K562 (cell line): ENCODE measurements around the gene OST4. TPM values are rescaled to one million over a fixed set of nuclear protein-coding genes. Genes with fewer than 3 reads are reported as not detected.

Experiments
- BDP1 ChIP-seq: IDR thresholded peaks from 3 replicates; pipeline ENCODE4 v1.6.1; 2011; ENCODE audit not compliant: insufficient read length, insufficient read depth
- CBFA2T2 ChIP-seq: fragments of 450-650 bp; conservative IDR thresholded peaks from 2 replicates; pipeline ENCODE4 v1.6.1; 2017; ENCODE audit warnings: mild to moderate bottlenecking
- ZNF316 ChIP-seq: fragments of 450-650 bp; IDR thresholded peaks from 2 replicates; pipeline ENCODE4 v1.6.1; 2016
- polyA plus RNA-seq, 8 experiments: library from polyadenylated mRNA; depleted of rRNA in 4 of 8; stranded (reverse) in 5 of 8; unstranded in 3 of 8; fragments of >200 nt; fragmentation: Nextera tagmentation in 2 of 8; fragmentation: Illumina TruSeq in 1 of 8; extraction: Ambion mirVana in 2 of 8; extraction: Trizol in 1 of 8; gene quantifications; 2 replicates each; pipeline versions ENCODE4 v1.2.1 to v1.2.3, GENCODE V29; 2011 to 2014; ENCODE audit warnings: inconsistent platforms in 1 of 8, missing spikeins in 1 of 8
- total RNA-seq, 7 experiments: library from RNA; depleted of rRNA in 6 of 7; stranded (reverse); fragments of >200 nt in 6 of 7; fragmentation: Illumina TruSeq in 2 of 7; extraction: Trizol in 2 of 7; gene quantifications; 2 replicates each; pipeline versions ENCODE4 v1.2.1 to v1.2.3, GENCODE V29; 2011 to 2021; ENCODE audit warnings: low replicate concordance in 1 of 7
- TF ChIP-seq, protein P1 (sequence below): IDR thresholded peaks from 3 replicates; pipeline ENCODE4 v1.6.1; 2011; ENCODE audit warnings: borderline replicate concordance, mild to moderate bottlenecking, moderate library complexity; ENCODE audit not compliant: insufficient read length; ENCODE audit errors: extremely low read depth
- TF ChIP-seq, protein P2 (sequence below), 2 experiments: fragments of 450-650 bp; conservative IDR thresholded peaks; 2 replicates each; pipeline ENCODE4 v1.6.1; 2017; ENCODE audit warnings: mild to moderate bottlenecking in 2 of 2, moderate library complexity in 2 of 2

OST4 gene
- total and polyA plus RNA-seq, 9 of the 15 experiments (the other 6 are each of a cell fraction or from before 2014, with no cell fraction given) = 186 to 1,155 (median 355) TPM

DNA sequence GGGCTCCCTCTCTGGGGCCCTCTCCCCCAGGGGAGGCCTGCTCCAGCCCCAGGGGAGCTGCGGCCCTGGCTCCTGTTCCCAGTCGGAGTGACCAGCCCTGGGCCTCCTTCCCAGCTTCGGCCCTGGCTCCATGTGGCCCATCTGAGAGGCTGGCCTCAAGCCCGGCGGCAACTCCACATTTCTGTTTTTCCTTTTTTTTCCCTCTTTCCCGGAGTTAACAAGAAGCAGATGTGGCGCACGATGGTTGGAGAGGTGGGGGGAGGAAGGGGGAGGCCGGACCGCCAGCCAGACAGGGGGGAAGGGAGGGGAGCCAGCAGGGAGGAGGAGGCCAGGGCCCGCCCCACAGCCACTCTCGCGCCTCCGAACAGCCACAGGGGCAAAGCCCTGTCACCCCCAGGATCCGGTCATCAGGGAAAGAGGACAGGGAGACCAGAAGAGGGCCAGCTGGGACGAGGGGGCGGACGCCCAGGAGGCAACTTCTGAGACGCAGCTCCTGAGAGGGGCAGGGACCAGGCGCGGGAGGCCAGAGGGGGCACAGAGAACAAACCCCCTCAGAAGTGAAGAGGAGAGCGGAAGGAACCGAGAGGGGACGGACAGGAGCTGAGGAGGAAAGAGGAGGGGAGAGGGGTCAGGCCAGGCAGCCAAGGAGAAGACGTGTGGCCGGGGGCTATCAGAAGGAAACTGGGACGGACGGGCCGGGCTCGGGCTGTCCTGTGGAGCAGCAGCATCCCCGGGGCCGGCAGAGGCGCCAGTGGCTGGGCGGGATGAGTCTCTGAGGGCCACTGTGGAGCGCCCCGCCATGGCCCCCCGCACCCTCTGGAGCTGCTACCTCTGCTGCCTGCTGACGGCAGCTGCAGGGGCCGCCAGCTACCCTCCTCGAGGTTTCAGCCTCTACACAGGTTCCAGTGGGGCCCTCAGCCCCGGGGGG, 7.1 kb upstream of the OST4 start, which contains the start of gene EMILIN1 (continued):
- TF ChIP-seq, protein P1, sequence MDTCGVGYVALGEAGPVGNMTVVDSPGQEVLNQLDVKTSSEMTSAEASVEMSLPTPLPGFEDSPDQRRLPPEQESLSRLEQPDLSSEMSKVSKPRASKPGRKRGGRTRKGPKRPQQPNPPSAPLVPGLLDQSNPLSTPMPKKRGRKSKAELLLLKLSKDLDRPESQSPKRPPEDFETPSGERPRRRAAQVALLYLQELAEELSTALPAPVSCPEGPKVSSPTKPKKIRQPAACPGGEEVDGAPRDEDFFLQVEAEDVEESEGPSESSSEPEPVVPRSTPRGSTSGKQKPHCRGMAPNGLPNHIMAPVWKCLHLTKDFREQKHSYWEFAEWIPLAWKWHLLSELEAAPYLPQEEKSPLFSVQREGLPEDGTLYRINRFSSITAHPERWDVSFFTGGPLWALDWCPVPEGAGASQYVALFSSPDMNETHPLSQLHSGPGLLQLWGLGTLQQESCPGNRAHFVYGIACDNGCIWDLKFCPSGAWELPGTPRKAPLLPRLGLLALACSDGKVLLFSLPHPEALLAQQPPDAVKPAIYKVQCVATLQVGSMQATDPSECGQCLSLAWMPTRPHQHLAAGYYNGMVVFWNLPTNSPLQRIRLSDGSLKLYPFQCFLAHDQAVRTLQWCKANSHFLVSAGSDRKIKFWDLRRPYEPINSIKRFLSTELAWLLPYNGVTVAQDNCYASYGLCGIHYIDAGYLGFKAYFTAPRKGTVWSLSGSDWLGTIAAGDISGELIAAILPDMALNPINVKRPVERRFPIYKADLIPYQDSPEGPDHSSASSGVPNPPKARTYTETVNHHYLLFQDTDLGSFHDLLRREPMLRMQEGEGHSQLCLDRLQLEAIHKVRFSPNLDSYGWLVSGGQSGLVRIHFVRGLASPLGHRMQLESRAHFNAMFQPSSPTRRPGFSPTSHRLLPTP = no peak
- TF ChIP-seq, protein P2, sequence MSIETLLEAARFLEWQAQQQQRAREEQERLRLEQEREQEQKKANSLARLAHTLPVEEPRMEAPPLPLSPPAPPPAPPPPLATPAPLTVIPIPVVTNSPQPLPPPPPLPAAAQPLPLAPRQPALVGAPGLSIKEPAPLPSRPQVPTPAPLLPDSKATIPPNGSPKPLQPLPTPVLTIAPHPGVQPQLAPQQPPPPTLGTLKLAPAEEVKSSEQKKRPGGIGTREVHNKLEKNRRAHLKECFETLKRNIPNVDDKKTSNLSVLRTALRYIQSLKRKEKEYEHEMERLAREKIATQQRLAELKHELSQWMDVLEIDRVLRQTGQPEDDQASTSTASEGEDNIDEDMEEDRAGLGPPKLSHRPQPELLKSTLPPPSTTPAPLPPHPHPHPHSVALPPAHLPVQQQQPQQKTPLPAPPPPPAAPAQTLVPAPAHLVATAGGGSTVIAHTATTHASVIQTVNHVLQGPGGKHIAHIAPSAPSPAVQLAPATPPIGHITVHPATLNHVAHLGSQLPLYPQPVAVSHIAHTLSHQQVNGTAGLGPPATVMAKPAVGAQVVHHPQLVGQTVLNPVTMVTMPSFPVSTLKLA (conservative IDR thresholded peaks at IDR 0.05) = no peak
- TF ChIP-seq ZNF316 (no peak), CBFA2T2 (no peak), BDP1 (no peak)
